HG03039 (cell line): ENCODE measurements around the gene CDK13.

Source experiments
- ATAC-seq: cut with Tn5 transposase; IDR thresholded peaks from one replicate; pipeline ENCODE4 v1.9.1; 2021; ENCODE audit warnings: mild to moderate bottlenecking, moderate library complexity; ENCODE audit not compliant: unreplicated experiment

The CDK13 gene

GRCh38 chr7:39948956-39949928 is 814 bp upstream of the CDK13 start:
- ATAC-seq: peak; percentile 70

GRCh38 chr7:39950473-39951225 is 593 bp downstream of the CDK13 start:
- no peak for ATAC-seq

- ATAC-seq: peak; percentile 19
Observed at GRCh38 chr7:39951226-39952194, 1.5 kb downstream of the CDK13 start.

- no peak for ATAC-seq
Observed at GRCh38 chr7:39952374-39952773, 2.3 kb downstream of the CDK13 start.

- no peak for ATAC-seq
Observed at GRCh38 chr7:39952803-39953202, 2.7 kb downstream of the CDK13 start.

- ATAC-seq: no peak
Observed at GRCh38 chr7:39954694-39955093, 4.6 kb downstream of the CDK13 start.

GRCh38 chr7:39958038-39958437 is 8.0 kb downstream of the CDK13 start:
- no peak for ATAC-seq

GRCh38 chr7:39967406-39968161 is 17.5 kb downstream of the CDK13 start:
- ATAC-seq: no peak

GRCh38 chr7:39969431-39969830 is 19.4 kb downstream of the CDK13 start:
- ATAC-seq: no peak

- no peak for ATAC-seq
Observed at GRCh38 chr7:39971924-39972323, 21.9 kb downstream of the CDK13 start.

GRCh38 chr7:39973801-39974200 is 23.7 kb downstream of the CDK13 start:
- ATAC-seq: no peak

GRCh38 chr7:39978230-39978934 is 28.3 kb downstream of the CDK13 start:
- no peak for ATAC-seq

- no peak for ATAC-seq
Observed at GRCh38 chr7:39979406-39980073, 29.5 kb downstream of the CDK13 start.

- ATAC-seq: no peak
Observed at GRCh38 chr7:39985398-39985918, 35.4 kb downstream of the CDK13 start.

- no peak for ATAC-seq
Observed at GRCh38 chr7:39987641-39988347, 37.7 kb downstream of the CDK13 start.

GRCh38 chr7:40000734-40001315 is 50.8 kb downstream of the CDK13 start:
- ATAC-seq: no peak

GRCh38 chr7:40001649-40002048 is 51.6 kb downstream of the CDK13 start:
- no peak for ATAC-seq

- no peak for ATAC-seq
Observed at GRCh38 chr7:40003597-40003996, 53.5 kb downstream of the CDK13 start.
